ENCODE measurements around the gene GAS7. TPM values are rescaled to one million over a fixed set of nuclear protein-coding genes. Genes with fewer than 3 reads are reported as not detected.

Gene GAS7
- total RNA-seq, 2 experiments from 2014 or later, result 1.6 to 2.1 TPM

- Mint-ChIP-seq H3K27ac (no peak overlapping the region), H3K36me3 (ENCODE audit: low read depth) (no peaks in the 10 kb centered on the region), H3K27me3 (no peaks in the 10 kb centered on the region), H3K4me3 (no peak overlapping the region), H3K4me1 (ENCODE audit: low read depth) (no peaks in the 10 kb centered on the region), H3K9me3 (no peaks in the 10 kb centered on the region)
- DNase-seq, result no peak
- ChIA-PET CTCF (interaction anchor here (0.8 kb wide), 1 partner anchor 43 kb away, joined by 3 read pairs; no protein-coding TSS in a partner anchor), POLR2A (no interaction called here)
- no peak for TF ChIP-seq CTCF (IDR thresholded peaks at IDR 0.05)
- no peak for ATAC-seq
- intact Hi-C loops (cut with micrococcal nuclease), result no loop called here
Observed at GRCh38 chr17:10183931-10184930, 14.2 kb downstream of the GAS7 start.

GRCh38 chr17:10182785-10183184, 15.6 kb downstream of the GAS7 start:
- TF ChIP-seq CTCF (IDR thresholded peaks at IDR 0.05), result no peak
- Mint-ChIP-seq H3K9me3 (no peaks in the 10 kb centered on the region), H3K4me1 (ENCODE audit: low read depth) (peaks cover 4% of the 10 kb centered on the region), H3K27me3 (no peaks in the 10 kb centered on the region), H3K4me3 (no peak overlapping the region), H3K27ac (no peak overlapping the region), H3K36me3 (ENCODE audit: low read depth) (no peaks in the 10 kb centered on the region)
- ChIA-PET POLR2A (no interaction called here), CTCF (no interaction called here)
- intact Hi-C loops (cut with micrococcal nuclease), result no loop called here
- ATAC-seq (no peak), DNase-seq (no peak)

- POLR2A ChIA-PET, result interaction anchor here (0.6 to 0.7 kb wide), 3 partner anchors 20 to 1011 kb away, joined by 3 to 4 read pairs (median 4); partner anchors contain the start of gene GAS7
- Mint-ChIP-seq H3K4me3 (no peak overlapping the region), H3K36me3 (ENCODE audit: low read depth) (no peaks in the 10 kb centered on the region), H3K4me1 (ENCODE audit: low read depth) (peaks cover 4% of the 10 kb centered on the region), H3K9me3 (no peaks in the 10 kb centered on the region), H3K27me3 (no peaks in the 10 kb centered on the region), H3K27ac (no peak overlapping the region)
- no peak for ATAC-seq
- DNase-seq, result no peak
- intact Hi-C loops (cut with micrococcal nuclease), result no loop called here
- CTCF ChIA-PET, result no interaction called here
- TF ChIP-seq CTCF (IDR thresholded peaks at IDR 0.05), result no peak
Observed at GRCh38 chr17:10178506-10178991, 19.9 kb downstream of the GAS7 start.

GRCh38 chr17:10177913-10178505, 20.4 kb downstream of the GAS7 start:
- ChIA-PET CTCF (interaction anchor here (1.2 kb wide), 1 partner anchor 14 kb away, joined by 3 read pairs; no protein-coding TSS in a partner anchor), POLR2A (interaction anchor here (0.6 to 0.7 kb wide), 3 partner anchors 20 to 1011 kb away, joined by 3 to 4 read pairs (median 4); partner anchors contain the start of gene GAS7)
- Mint-ChIP-seq H3K27me3 (peaks cover 1% of the 10 kb centered on the region), H3K36me3 (ENCODE audit: low read depth) (no peaks in the 10 kb centered on the region), H3K4me1 (ENCODE audit: low read depth) (peaks cover 4% of the 10 kb centered on the region), H3K9me3 (no peaks in the 10 kb centered on the region), H3K27ac (no peak overlapping the region), H3K4me3 (no peak overlapping the region)
- DNase-seq (no peak), ATAC-seq (no peak)
- intact Hi-C loops (cut with micrococcal nuclease), result no loop called here
- no peak for TF ChIP-seq CTCF (IDR thresholded peaks at IDR 0.05)
